ENCODE results near the gene YEATS2.

- no peak for TF ChIP-seq CTCF (IDR thresholded peaks at IDR 0.05)
- TF ChIP-seq POLR2AphosphoS5 (IDR thresholded peaks at IDR 0.05): no peak
- no peak for TF ChIP-seq POLR2A (IDR thresholded peaks at IDR 0.05)
Measured at GRCh38 chr3:183695569-183696364, 1.8 kb upstream of the YEATS2 start.

Measured in breast epithelium (tissue), 3 donors.